Prostate gland (tissue), 2 donors: ENCODE measurements around the gene NUCKS1.

Experiments used
- CTCF ChIP-seq, 4 experiments: fragments of 200-600 bp in 2 of 4; fragments of 450-650 bp in 2 of 4; sonication (generic) in 2 of 4; IDR thresholded peaks; 1 replicate in 3 of 4; 2 replicates in 1 of 4; pipeline ENCODE4 v1.5.1; 2016 to 2019; ENCODE audit warnings: antibody characterized with exemption in 4 of 4, mild to moderate bottlenecking in 2 of 4, moderate library complexity in 2 of 4
- POLR2A ChIP-seq: fragments of 450-650 bp; IDR thresholded peaks from one replicate; pipeline ENCODE4 v1.6.1; 2016; ENCODE audit warnings: antibody characterized with exemption, mild to moderate bottlenecking
- POLR2AphosphoS5 ChIP-seq: sonication (generic); formaldehyde crosslinking; IDR thresholded peaks from one replicate; pipeline ENCODE4 v1.6.1; 2017; ENCODE audit warnings: antibody characterized with exemption

- TF ChIP-seq CTCF (IDR thresholded peaks at IDR 0.05) (no peak), POLR2A (no peak), POLR2AphosphoS5 (no peak)
These were observed 57.6 kb downstream of the NUCKS1 start for GRCh38 chr1:205692423-205692822.
